ENCODE data around the gene CCR3. TPM values are rescaled to one million over a fixed set of nuclear protein-coding genes. Genes with fewer than 3 reads are reported as not detected.

The CCR3 gene
- total RNA-seq, 1 donor from 2014 or later, result not detected

DNA sequence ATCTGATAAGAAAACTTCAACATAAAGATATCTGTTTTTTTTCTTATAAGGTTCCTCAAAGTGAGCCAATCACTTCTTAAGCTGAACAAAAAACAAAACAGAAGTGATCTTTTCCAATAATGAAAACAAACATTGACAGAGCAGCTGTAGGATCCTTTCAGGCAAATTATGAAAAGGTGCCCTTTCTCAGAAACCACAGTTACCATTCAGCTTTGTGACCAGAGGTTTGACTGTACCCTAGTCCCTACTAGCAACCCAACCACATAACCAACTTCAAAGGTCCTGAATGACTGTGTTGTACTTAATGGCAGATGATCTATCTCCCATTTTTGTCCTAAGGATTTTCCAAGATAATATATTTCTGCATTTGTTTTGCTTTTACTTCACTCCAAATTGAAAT lies 72.3 kb downstream of the CCR3 start:
- no peak overlapping the region for H3K27ac Mint-ChIP-seq (ENCODE audit: unreplicated experiment)
- no peaks in the 10 kb centered on the region for H3K36me3 Mint-ChIP-seq (ENCODE audit: unreplicated experiment)
- TF ChIP-seq CTCF (IDR thresholded peaks at IDR 0.05; ENCODE audit: partially characterized antibody, unreplicated experiment), result no peak
- peaks cover 2% of the 10 kb centered on the region for H3K9me3 Mint-ChIP-seq (ENCODE audit: unreplicated experiment)
- no peak overlapping the region for H3K4me3 Mint-ChIP-seq (ENCODE audit: unreplicated experiment)
- no peak for DNase-seq
- H3K27me3 Mint-ChIP-seq (ENCODE audit: unreplicated experiment), result no peaks in the 10 kb centered on the region
- no peaks in the 10 kb centered on the region for H3K4me1 Mint-ChIP-seq (ENCODE audit: low read depth, unreplicated experiment)

DNA sequence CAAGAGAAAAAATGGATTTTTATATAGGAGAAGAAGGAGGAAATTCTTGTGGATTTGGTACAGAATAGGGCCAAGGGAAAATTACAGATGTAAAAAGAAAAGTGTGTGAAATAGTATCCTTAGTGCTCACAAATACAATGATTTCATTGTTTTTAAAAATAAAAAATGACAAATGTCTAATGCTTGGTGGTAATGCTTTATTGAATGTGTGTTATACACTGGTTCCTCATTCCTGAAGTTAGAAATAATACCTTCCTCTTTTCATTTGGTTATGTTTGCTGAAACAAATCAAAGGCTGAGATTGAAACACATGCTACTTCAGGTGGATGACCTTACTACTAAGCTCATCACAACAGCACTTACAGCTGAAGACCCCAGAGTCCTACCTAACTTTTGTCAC lies 73.9 kb downstream of the CCR3 start:
- H3K27ac Mint-ChIP-seq (ENCODE audit: unreplicated experiment), result no peak overlapping the region
- no peak for DNase-seq
- no peak overlapping the region for H3K4me3 Mint-ChIP-seq (ENCODE audit: unreplicated experiment)
- no peaks in the 10 kb centered on the region for H3K36me3 Mint-ChIP-seq (ENCODE audit: unreplicated experiment)
- no peaks in the 10 kb centered on the region for H3K4me1 Mint-ChIP-seq (ENCODE audit: low read depth, unreplicated experiment)
- no peaks in the 10 kb centered on the region for H3K27me3 Mint-ChIP-seq (ENCODE audit: unreplicated experiment)
- H3K9me3 Mint-ChIP-seq (ENCODE audit: unreplicated experiment), result peaks cover 2% of the 10 kb centered on the region
- no peak for TF ChIP-seq CTCF (IDR thresholded peaks at IDR 0.05; ENCODE audit: partially characterized antibody, unreplicated experiment)

Other genes with a start within 250 kb of the CCR3 start
- gene FYCO1, start 246.6 kb upstream of the CCR3 start, total RNA-seq (ENCODE audit: unreplicated experiment), result 3.8 TPM
- gene XCR1, start 215.0 kb upstream of the CCR3 start, total RNA-seq (ENCODE audit: unreplicated experiment), result not detected
- not detected for gene CCR1, start 34.1 kb upstream of the CCR3 start, total RNA-seq (ENCODE audit: unreplicated experiment)
- gene CCR2, start 111.7 kb downstream of the CCR3 start, total RNA-seq (ENCODE audit: unreplicated experiment), result not detected
- not detected for gene CCR5, start 128.5 kb downstream of the CCR3 start, total RNA-seq (ENCODE audit: unreplicated experiment)
- gene CCRL2, start 164.8 kb downstream of the CCR3 start, total RNA-seq (ENCODE audit: unreplicated experiment), result not detected
- not detected for gene LTF, start 222.4 kb downstream of the CCR3 start, total RNA-seq (ENCODE audit: unreplicated experiment)

All from glutamatergic neuron (in vitro differentiated cells).